CD4-positive, alpha-beta T cell (primary cell): ENCODE measurements around the gene TSTD1. TPM values are rescaled to one million over a fixed set of nuclear protein-coding genes. Genes with fewer than 3 reads are reported as not detected.
"Not testable (repeated sequence)": the region's sequence is repeated elsewhere in the genome, so short reads cannot be mapped to it uniquely, and the experiment has no call there.

Source experiments
- ATAC-seq: fragments of 200-7000 bp; cut with Tn5 transposase; one replicate; pipeline ENCODE4 v1.10.0; 2022; ENCODE audit warnings: mild to moderate bottlenecking; ENCODE audit not compliant: poor library complexity
- CTCF ChIA-PET: fragments of 350-600 bp; sonication (Branson Sonifier 250); formaldehyde crosslinking; loops from one replicate; lab custom pipeline; 2021; ENCODE audit warnings: antibody characterized with exemption, inconsistent platforms; lab: Charles Lee
- POLR2A ChIA-PET: fragments of 350-600 bp; sonication (Branson Sonifier 250); formaldehyde crosslinking; loops from one replicate; lab custom pipeline; 2021; ENCODE audit warnings: antibody characterized with exemption, inconsistent platforms; lab: Charles Lee
- DNase-seq, 14 experiments: peaks; one replicate each; pipeline ENCODE4 v3.0.0-alpha.2; 2013 to 2020; ENCODE audit warnings: mixed read lengths in 2 of 14
- H3K27ac ChIP-seq, 2 donors: one replicate each; pipeline versions ENCODE4 v1.5.1 to v1.7.0; 2013; ENCODE audit warnings: low read length in 2 of 2, low read depth in 1 of 2, mild to moderate bottlenecking in 1 of 2
- H3K27me3 ChIP-seq, 2 experiments: 1 replicate in 1 of 2; 2 replicates in 1 of 2; pipeline versions ENCODE4 v1.6.1 to v1.7.0; 2013; ENCODE audit warnings: low read length in 2 of 2, control low read depth in 1 of 2, mild to moderate bottlenecking in 1 of 2, moderate library complexity in 1 of 2; ENCODE audit not compliant: insufficient read depth in 2 of 2, control insufficient read depth in 1 of 2
- H3K36me3 ChIP-seq: one replicate; pipeline ENCODE4 v1.6.1; 2013; ENCODE audit warnings: low read length, control low read depth; ENCODE audit not compliant: insufficient read depth
- H3K4me1 ChIP-seq: one replicate; pipeline ENCODE4 v1.6.1; 2013; ENCODE audit warnings: low read length, control low read depth; ENCODE audit not compliant: insufficient read depth
- H3K4me3 ChIP-seq: one replicate; pipeline ENCODE4 v1.5.1; 2013; ENCODE audit warnings: mild to moderate bottlenecking, low read length, moderate library complexity
- H3K9me3 ChIP-seq, 2 experiments: 1 replicate in 1 of 2; 2 replicates in 1 of 2; pipeline versions ENCODE4 v1.6.1 to v1.7.0; 2013; ENCODE audit warnings: low read length in 2 of 2, mild to moderate bottlenecking in 2 of 2, control low read depth in 1 of 2, moderate library complexity in 1 of 2; ENCODE audit not compliant: control insufficient read depth in 1 of 2, insufficient read depth in 1 of 2
- H3K27ac Mint-ChIP-seq: one replicate; pipeline ENCODE4 v1.8.0; 2020; ENCODE audit warnings: mixed read lengths
- H3K27me3 Mint-ChIP-seq: one replicate; pipeline ENCODE4 v1.8.0; 2021; ENCODE audit warnings: mixed read lengths
- H3K36me3 Mint-ChIP-seq: one replicate; pipeline ENCODE4 v1.8.0; 2021; ENCODE audit warnings: low read depth, mixed read lengths
- H3K4me1 Mint-ChIP-seq: one replicate; pipeline ENCODE4 v1.8.0; 2021; ENCODE audit warnings: low read depth, mixed read lengths
- H3K4me3 Mint-ChIP-seq: one replicate; pipeline ENCODE4 v1.8.0; 2020; ENCODE audit warnings: mild to moderate bottlenecking, mixed read lengths
- H3K9me3 Mint-ChIP-seq: one replicate; pipeline ENCODE4 v1.8.0; 2020; ENCODE audit warnings: mixed read lengths
- CTCF ChIP-seq: fragments of 200-600 bp; IDR thresholded peaks from one replicate; pipeline ENCODE4 v1.8.0; 2022; ENCODE audit warnings: antibody characterized with exemption, mild to moderate bottlenecking
- intact Hi-C, 2 experiments: fragments of 100-400 bp; cut with DNase I in 1 of 2; cut with micrococcal nuclease in 1 of 2; formaldehyde crosslinking; loops; one replicate each; pipeline versions ENCODE4 v1.15.1 to v1.9.0; 2023 to 2025; cut with DNase I, micrococcal nuclease
- total RNA-seq, 174 experiments: library from RNA in 2 of 174; stranded (reverse) in 2 of 174; gene quantifications; one replicate each; pipeline ENCODE4 v1.2.3 and lab custom pipeline; 2021 to 2026

TSTD1 gene
- total RNA-seq, 2 experiments from 2014 or later: 38.0 to 40.3 TPM

GRCh38 chr1:161031874-161032273 is 6.9 kb downstream of the TSTD1 start:
- Histone ChIP-seq H3K27ac (no peak overlapping the region), H3K4me1 (no peaks in the 10 kb centered on the region), H3K36me3 (no peaks in the 10 kb centered on the region), H3K27me3 (no peaks in the 10 kb centered on the region), H3K9me3 (no peaks in the 10 kb centered on the region), H3K4me3 (no peak overlapping the region)
- ATAC-seq: no peak
- no peak for TF ChIP-seq CTCF
- intact Hi-C loops: no loop called here
- DNase-seq: no peak
- H3K4me1 Mint-ChIP-seq: peaks cover 6% of the 10 kb centered on the region
- H3K27me3 Mint-ChIP-seq: no peaks in the 10 kb centered on the region
- no peaks in the 10 kb centered on the region for H3K9me3 Mint-ChIP-seq
- CTCF ChIA-PET: no interaction called here
- no peaks in the 10 kb centered on the region for H3K36me3 Mint-ChIP-seq
- POLR2A ChIA-PET: interaction anchor here (0.6 to 1.4 kb wide), 5 partner anchors 11 to 365 kb away, joined by 3 to 6 read pairs (median 4); partner anchors contain the start of genes ARHGAP30, F11R and USF1
- no peak overlapping the region for H3K27ac Mint-ChIP-seq
- no peak overlapping the region for H3K4me3 Mint-ChIP-seq

- intact Hi-C loops, H3K4me3 ChIP-seq, H3K4me1 Mint-ChIP-seq, H3K27ac ChIP-seq, H3K27ac Mint-ChIP-seq, H3K27me3 Mint-ChIP-seq, H3K36me3 Mint-ChIP-seq, H3K27me3 ChIP-seq, H3K9me3 ChIP-seq, H3K4me1 ChIP-seq, POLR2A ChIA-PET, H3K9me3 Mint-ChIP-seq, H3K4me3 Mint-ChIP-seq, CTCF ChIA-PET, ATAC-seq, H3K36me3 ChIP-seq, DNase-seq: not testable (repeated sequence)
Observed at GRCh38 chr1:161029466-161029865, 9.3 kb downstream of the TSTD1 start.

- H3K4me1 ChIP-seq, H3K27ac Mint-ChIP-seq, H3K4me3 ChIP-seq, H3K27me3 ChIP-seq, intact Hi-C loops, H3K27ac ChIP-seq, H3K27me3 Mint-ChIP-seq, ATAC-seq, H3K36me3 Mint-ChIP-seq, H3K4me1 Mint-ChIP-seq, DNase-seq, H3K9me3 Mint-ChIP-seq, H3K4me3 Mint-ChIP-seq, H3K36me3 ChIP-seq, H3K9me3 ChIP-seq: not testable (repeated sequence)
- ChIA-PET POLR2A (interaction anchor here (0.6 to 1.9 kb wide), 4 partner anchors 13 to 18 kb away, joined by 3 to 8 read pairs (median 5); partner anchors contain the start of gene USF1), CTCF (interaction anchor here (0.7 to 1.3 kb wide), 2 partner anchors 14 to 21 kb away, joined by 3 to 11 read pairs; no protein-coding TSS in a partner anchor)
Observed at GRCh38 chr1:161026954-161027353, 11.8 kb downstream of the TSTD1 start.

GRCh38 chr1:161022432-161022831 is 16.3 kb downstream of the TSTD1 start:
- H3K27ac ChIP-seq, H3K27me3 Mint-ChIP-seq, CTCF ChIA-PET, H3K27me3 ChIP-seq, H3K36me3 ChIP-seq, H3K9me3 Mint-ChIP-seq, ATAC-seq, H3K36me3 Mint-ChIP-seq, intact Hi-C loops, H3K4me3 ChIP-seq, H3K9me3 ChIP-seq, DNase-seq: not testable (repeated sequence)
- H3K4me1 ChIP-seq: peaks cover 19% of the 10 kb centered on the region
- POLR2A ChIA-PET: interaction anchor here (0.6 to 3.7 kb wide), 3 partner anchors 16 to 75 kb away, joined by 3 to 46 read pairs (median 6); partner anchors contain the start of gene TSTD1
- H3K27ac Mint-ChIP-seq: peak overlapping the region; percentile 81
- H3K4me1 Mint-ChIP-seq: peaks cover 25% of the 10 kb centered on the region
- peak overlapping the region; percentile 20 for H3K4me3 Mint-ChIP-seq
